Endothelial cell of umbilical vein (primary cell): Measurements from ENCODE around the gene HABP4. TPM values are rescaled to one million over a fixed set of nuclear protein-coding genes. Genes with fewer than 3 reads are reported as not detected.

Experiments
- BruUV-seq: library from RNA; stranded (reverse); fragments of 400-500 nt; replicated peaks from 2 replicates; lab custom pipeline; 2021; lab: Mats Ljungman, UMichigan
- CTCF ChIA-PET: fragments of 300-600, 350-600 bp; sonication (Branson Sonifier 250); formaldehyde crosslinking; loops from one replicate; lab custom pipeline; 2021; ENCODE audit warnings: antibody characterized with exemption, inconsistent platforms; lab: Charles Lee
- POLR2A ChIA-PET: fragments of 300-600, 350-600 bp; sonication (Branson Sonifier 250); formaldehyde crosslinking; loops from one replicate; lab custom pipeline; 2021; ENCODE audit warnings: antibody characterized with exemption, inconsistent platforms; lab: Charles Lee
- DNase-seq: peaks from one replicate; pipeline ENCODE4 v3.0.0-alpha.2; 2011; ENCODE audit warnings: low read depth, low spot score
- FAIRE-seq: peaks from 2 replicates; lab custom pipeline; 2011; peaks lifted over from hg19 to GRCh38; lab: Jason Lieb, UNC
- H2AFZ ChIP-seq: 2 replicates; pipeline ENCODE4 v1.6.0; 2012; ENCODE audit warnings: low read depth, low read length, control low read depth, inconsistent platforms
- H3K27ac ChIP-seq: 2 replicates; pipeline ENCODE4 v1.5.1; 2011; ENCODE audit warnings: low read depth, mild to moderate bottlenecking, control low read depth, low read length, moderate library complexity; ENCODE audit not compliant: insufficient read depth
- H3K27me3 ChIP-seq, 2 experiments: 2 replicates each; pipeline versions ENCODE4 v1.6.0 to v1.6.1; 2011; ENCODE audit warnings: low read length in 2 of 2, mixed read lengths in 1 of 2; ENCODE audit not compliant: control insufficient read depth in 2 of 2, insufficient read depth in 2 of 2
- H3K36me3 ChIP-seq, 2 experiments: 2 replicates in 1 of 2; 3 replicates in 1 of 2; pipeline ENCODE4 v1.5.1; 2011; ENCODE audit warnings: low read length in 2 of 2, mild to moderate bottlenecking in 1 of 2, moderate library complexity in 1 of 2; ENCODE audit not compliant: control insufficient read depth in 2 of 2, insufficient read depth in 2 of 2; ENCODE audit errors: extremely low read depth in 1 of 2
- H3K4me1 ChIP-seq: 3 replicates; pipeline ENCODE4 v1.5.1; 2011; ENCODE audit warnings: mild to moderate bottlenecking, low read length; ENCODE audit not compliant: control insufficient read depth, insufficient read depth; ENCODE audit errors: extremely low read depth
- H3K4me2 ChIP-seq: 2 replicates; pipeline ENCODE4 v1.6.1; 2011; ENCODE audit warnings: low read length, control low read depth, mixed read lengths; ENCODE audit not compliant: insufficient read depth
- H3K4me3 ChIP-seq, 3 experiments: fragments of 200-600 bp in 1 of 3; sonication (generic), shearing (Covaris generic) in 1 of 3; replicated peaks in 1 of 3; 2 replicates each; pipeline ENCODE4 v1.5.1; 2011 to 2016; ENCODE audit warnings: control low read depth in 3 of 3, low read length in 3 of 3, mild to moderate bottlenecking in 2 of 3, inconsistent platforms in 1 of 3, low read depth in 1 of 3, moderate library complexity in 1 of 3; ENCODE audit not compliant: insufficient read depth in 1 of 3
- H3K79me2 ChIP-seq: 2 replicates; pipeline ENCODE4 v1.6.0; 2012; ENCODE audit warnings: low read length, inconsistent platforms; ENCODE audit not compliant: control insufficient read depth, insufficient read depth
- H3K9ac ChIP-seq: replicated peaks from 2 replicates; pipeline ENCODE3; 2011; ENCODE audit warnings: low read length, control low read depth; ENCODE audit not compliant: insufficient read depth; ENCODE audit errors: extremely low read depth
- H3K9me1 ChIP-seq: replicated peaks from 3 replicates; pipeline ENCODE4 v1.6.0; 2011; ENCODE audit warnings: mild to moderate bottlenecking, low read length; ENCODE audit not compliant: control insufficient read depth, insufficient read depth; ENCODE audit errors: extremely low read depth
- H3K9me3 ChIP-seq: replicated peaks from 2 replicates; pipeline ENCODE4 v1.5.1; 2012; ENCODE audit warnings: low read length, inconsistent platforms; ENCODE audit not compliant: control insufficient read depth, insufficient read depth
- H4K20me1 ChIP-seq: replicated peaks from 2 replicates; pipeline ENCODE3; 2011; ENCODE audit warnings: mild to moderate bottlenecking, low read length; ENCODE audit not compliant: control insufficient read depth, insufficient read depth; ENCODE audit errors: extremely low read depth
- CTCF ChIP-seq, 2 donors: IDR thresholded peaks; 1 replicate in 1 of 2; 2 replicates in 1 of 2; pipeline ENCODE4 v1.5.1; 2011; ENCODE audit warnings: low read length in 2 of 2, mild to moderate bottlenecking in 2 of 2, moderate library complexity in 2 of 2, control low read depth in 1 of 2, inconsistent platforms in 1 of 2, low read depth in 1 of 2; ENCODE audit not compliant: insufficient read depth in 1 of 2; ENCODE audit errors: extremely low read depth in 1 of 2
- EZH2 ChIP-seq: IDR thresholded peaks from 2 replicates; pipeline ENCODE4 v1.6.1; 2012; ENCODE audit warnings: borderline replicate concordance, low read depth, mild to moderate bottlenecking, moderate library complexity, low read length, inconsistent platforms; ENCODE audit not compliant: severe bottlenecking
- FOS ChIP-seq: IDR thresholded peaks from 2 replicates; pipeline ENCODE4 v1.6.1; 2011; ENCODE audit warnings: mild to moderate bottlenecking, low read length, moderate library complexity, borderline replicate concordance; ENCODE audit not compliant: insufficient read depth
- JUN ChIP-seq: IDR thresholded peaks from 2 replicates; pipeline ENCODE4 v1.6.1; 2011; ENCODE audit warnings: borderline replicate concordance, low read depth; ENCODE audit not compliant: insufficient read length, insufficient read depth
- MAX ChIP-seq: IDR thresholded peaks from 2 replicates; pipeline ENCODE4 v1.6.1; 2011; ENCODE audit not compliant: insufficient read depth, insufficient read length
- MYC ChIP-seq: IDR thresholded peaks from one replicate; pipeline ENCODE4 v1.6.1; 2011; ENCODE audit warnings: mild to moderate bottlenecking, low read depth, low read length
- POLR2A ChIP-seq: IDR thresholded peaks from 2 replicates; pipeline ENCODE4 v1.6.1; 2012; ENCODE audit warnings: low read depth, mild to moderate bottlenecking, control low read depth, low read length
- POLR2AphosphoS5 ChIP-seq: IDR thresholded peaks from 2 replicates; pipeline ENCODE4 v1.6.1; 2012; ENCODE audit warnings: low read depth, mild to moderate bottlenecking, control low read depth, low read length, moderate library complexity; ENCODE audit not compliant: insufficient read depth
- dilution Hi-C: fragments of 300-500 bp; cut with MboI; formaldehyde crosslinking; loops from one replicate; pipeline ENCODE4 v1.15.0; 2019; ENCODE audit warnings: low sequenced_read_pairs; ENCODE audit not compliant: extremely low pct_ligation_motif_present
- intact Hi-C: fragments of 100-400 bp; cut with micrococcal nuclease; formaldehyde crosslinking; loops from one replicate; pipeline ENCODE4 v1.10.0; 2022
- polyA plus RNA-seq, 4 experiments: library from polyadenylated mRNA; depleted of rRNA in 3 of 4; stranded (reverse) in 3 of 4; unstranded in 1 of 4; fragments of >200 nt; gene quantifications; 2 replicates each; pipeline versions ENCODE4 v1.2.1 to v1.2.3, GENCODE V29; 2011 to 2012; ENCODE audit warnings: missing spikeins in 1 of 4
- total RNA-seq: library from RNA; stranded (reverse); gene quantifications from 2 replicates; pipeline ENCODE4 v1.2.3, GENCODE V29; 2021

HABP4 gene
- total and polyA plus RNA-seq, 2 donors (not counting 3 experiments of a cell fraction or from before 2014, with no cell fraction given): 4.6 to 11.1 TPM

- POLR2A ChIA-PET: no interaction called here
- peak within 1 kb of the TSS; percentile 75 to 84 (median 83) for H3K4me3 ChIP-seq
- dilution Hi-C loops: no loop called here
- no peaks in the 10 kb centered on the region for H3K36me3 ChIP-seq
- BruUV-seq: TSS peak; percentile 32
- no peaks in the 10 kb centered on the region for H3K27me3 ChIP-seq
- CTCF ChIA-PET: interaction anchor here (1.3 kb wide), 1 partner anchor 91 kb away, joined by 5 read pairs; no protein-coding TSS in a partner anchor
- FAIRE-seq: peak; percentile 67
- H3K79me2 ChIP-seq: peaks cover 36% of the 10 kb centered on the region
- peak within 1 kb of the TSS; percentile 92 for H3K27ac ChIP-seq
- no peaks in the 10 kb centered on the region for H4K20me1 ChIP-seq
- no peak for TF ChIP-seq FOS
- peak; percentile 15 for TF ChIP-seq POLR2A
- no peak for TF ChIP-seq JUN
- no peak for TF ChIP-seq MYC
- TF ChIP-seq CTCF (IDR thresholded peaks at IDR 0.05; ENCODE audit: extremely low read depth in 1 of 2, insufficient read depth in 1 of 2, low read depth in 1 of 2, low read length in 2 of 2): no peak
- no peak for TF ChIP-seq MAX
- TF ChIP-seq EZH2: no peak
- TF ChIP-seq POLR2AphosphoS5: peak; percentile 58
- intact Hi-C loops: loop anchor here (1.0 to 10.0 kb wide), 6 partner anchors 35 to 996 kb away; partner anchors contain the start of genes SLC35D2 and TDRD7
- peak; percentile 98 for DNase-seq
- peak within 1 kb of the TSS; percentile 91 for H3K4me2 ChIP-seq
- H3K9me1 ChIP-seq: no peaks in the 10 kb centered on the region
- peak within 1 kb of the TSS; percentile 95 for H3K9ac ChIP-seq
- peaks cover 27% of the 10 kb centered on the region for H3K4me1 ChIP-seq
- H2AFZ ChIP-seq: peak within 1 kb of the TSS; percentile 72
- no peaks in the 10 kb centered on the region for H3K9me3 ChIP-seq
These were observed 31.7 kb upstream of the HABP4 start, which contains the start of gene ZNF367 for GRCh38 chr9:96418083-96418919. Gene ZNF367, minus strand, starts transcription at chr9:96418370. Its CDS starts 338 bp downstream, at chr9:96418032.
